OCI-LY7 (cell line): ENCODE measurements around the gene SETBP1.

Experiments used
- EZH2phosphoT487 ChIP-seq: fragments of 200-600 bp; sonication (generic); IDR thresholded peaks from 2 replicates; pipeline ENCODE4 v1.6.1; 2018; ENCODE audit warnings: low read depth, borderline replicate concordance, mild to moderate bottlenecking, mixed run types, antibody characterized with exemption, low read length, moderate library complexity, mixed read lengths
- TF ChIP-seq, protein P1 (sequence below): fragments of 200-600 bp; sonication (generic); conservative IDR thresholded peaks from 2 replicates; pipeline ENCODE4 v1.5.1; 2014; ENCODE audit warnings: mild to moderate bottlenecking, antibody characterized with exemption, low read length, moderate library complexity, mixed read lengths

- TF ChIP-seq, protein P1, sequence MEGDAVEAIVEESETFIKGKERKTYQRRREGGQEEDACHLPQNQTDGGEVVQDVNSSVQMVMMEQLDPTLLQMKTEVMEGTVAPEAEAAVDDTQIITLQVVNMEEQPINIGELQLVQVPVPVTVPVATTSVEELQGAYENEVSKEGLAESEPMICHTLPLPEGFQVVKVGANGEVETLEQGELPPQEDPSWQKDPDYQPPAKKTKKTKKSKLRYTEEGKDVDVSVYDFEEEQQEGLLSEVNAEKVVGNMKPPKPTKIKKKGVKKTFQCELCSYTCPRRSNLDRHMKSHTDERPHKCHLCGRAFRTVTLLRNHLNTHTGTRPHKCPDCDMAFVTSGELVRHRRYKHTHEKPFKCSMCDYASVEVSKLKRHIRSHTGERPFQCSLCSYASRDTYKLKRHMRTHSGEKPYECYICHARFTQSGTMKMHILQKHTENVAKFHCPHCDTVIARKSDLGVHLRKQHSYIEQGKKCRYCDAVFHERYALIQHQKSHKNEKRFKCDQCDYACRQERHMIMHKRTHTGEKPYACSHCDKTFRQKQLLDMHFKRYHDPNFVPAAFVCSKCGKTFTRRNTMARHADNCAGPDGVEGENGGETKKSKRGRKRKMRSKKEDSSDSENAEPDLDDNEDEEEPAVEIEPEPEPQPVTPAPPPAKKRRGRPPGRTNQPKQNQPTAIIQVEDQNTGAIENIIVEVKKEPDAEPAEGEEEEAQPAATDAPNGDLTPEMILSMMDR, result no peak
- no peak for TF ChIP-seq EZH2phosphoT487
Measured at GRCh38 chr18:45055811-45056210, 375.1 kb downstream of the SETBP1 start.
